Activated B cell treated with CpG ODN at 0.5 μM for 24 hours (primary cell): ENCODE data around the gene TPD52L2. TPM values are rescaled to one million over a fixed set of nuclear protein-coding genes. Genes with fewer than 3 reads are reported as not detected.
"Not testable (repeated sequence)": the region's sequence is repeated elsewhere in the genome, so short reads cannot be mapped to it uniquely, and the experiment has no call there.

Experiments used
- ATAC-seq: fragments of 200-7000 bp; cut with Tn5 transposase; one replicate; pipeline ENCODE4 v1.10.0; 2021; ENCODE audit warnings: low read depth, mild to moderate bottlenecking, moderate library complexity
- CTCF ChIA-PET: fragments of 350-600 bp; sonication (Branson Sonifier 250); formaldehyde crosslinking; loops from one replicate; lab custom pipeline; 2021; ENCODE audit warnings: antibody characterized with exemption; lab: Charles Lee
- POLR2A ChIA-PET: fragments of 350-600 bp; sonication (Branson Sonifier 250); formaldehyde crosslinking; loops from one replicate; lab custom pipeline; 2021; ENCODE audit warnings: antibody characterized with exemption; lab: Charles Lee
- DNase-seq: peaks from one replicate; pipeline ENCODE4 v3.0.0; 2022
- H3K27ac Mint-ChIP-seq: one replicate; pipeline ENCODE4 v1.8.0; 2020; ENCODE audit warnings: mixed read lengths
- H3K27me3 Mint-ChIP-seq: one replicate; pipeline ENCODE4 v1.8.0; 2021; ENCODE audit warnings: mixed read lengths
- H3K36me3 Mint-ChIP-seq: one replicate; pipeline ENCODE4 v1.8.0; 2021; ENCODE audit warnings: low read depth, mixed read lengths
- H3K4me1 Mint-ChIP-seq: one replicate; pipeline ENCODE4 v1.8.0; 2021; ENCODE audit warnings: mixed read lengths
- H3K4me3 Mint-ChIP-seq: one replicate; pipeline ENCODE4 v1.8.0; 2020; ENCODE audit warnings: mild to moderate bottlenecking, mixed read lengths
- H3K9me3 Mint-ChIP-seq: one replicate; pipeline ENCODE4 v1.8.0; 2020; ENCODE audit warnings: mixed read lengths
- CTCF ChIP-seq: fragments of 200-600 bp; IDR thresholded peaks from one replicate; pipeline ENCODE4 v1.8.0; 2022; ENCODE audit warnings: antibody characterized with exemption, mild to moderate bottlenecking
- intact Hi-C: fragments of 100-400 bp; cut with micrococcal nuclease; formaldehyde crosslinking; loops from one replicate; pipeline ENCODE4 v1.15.1; 2024
- total RNA-seq: library from RNA; stranded (reverse); gene quantifications from 2 replicates; pipeline ENCODE4 v1.2.3, GENCODE V29; 2022

TPD52L2 gene
- total RNA-seq, 1 donor from 2014 or later, result 38.8 TPM

- no peak overlapping the region for H3K4me3 Mint-ChIP-seq
These were observed 18.2 kb upstream of the TPD52L2 start for GRCh38 chr20:63846888-63847236.

DNA sequence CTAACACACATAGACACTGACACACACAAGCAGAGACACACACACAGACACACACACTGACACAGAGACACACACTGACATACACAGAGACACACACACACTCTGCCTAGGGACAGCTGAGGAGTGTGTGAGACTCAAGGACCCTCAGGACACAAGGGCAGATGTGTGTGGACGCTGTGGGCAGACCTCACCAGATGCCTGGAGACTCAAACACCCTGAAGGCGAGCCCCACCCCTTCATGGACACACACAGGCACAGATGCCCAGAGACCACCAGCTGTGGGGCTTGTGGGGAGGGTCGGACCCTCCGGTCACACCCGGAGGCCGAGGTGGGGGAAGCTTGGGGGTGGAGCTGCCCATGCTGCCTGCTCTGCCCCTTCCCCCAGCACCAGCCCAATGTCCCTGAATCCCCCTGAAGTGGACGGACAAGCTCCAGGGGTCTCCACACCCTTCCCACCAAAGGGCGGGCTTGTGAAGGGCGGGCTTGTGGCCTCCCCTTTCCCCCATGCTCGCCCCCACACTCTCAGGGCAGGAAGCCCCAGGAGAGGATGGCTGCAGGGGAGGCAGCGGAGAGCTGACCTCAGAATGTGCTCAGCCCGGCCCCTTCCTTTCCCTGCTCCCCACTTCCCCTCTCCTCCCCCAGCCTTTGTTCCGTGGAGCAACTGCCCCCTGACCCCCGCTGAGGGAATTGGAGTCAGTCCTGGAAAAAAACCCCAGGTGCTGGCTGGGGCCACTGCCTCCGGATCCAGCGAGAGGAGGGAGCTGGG lies 17.6 kb upstream of the TPD52L2 start:
- Mint-ChIP-seq H3K27me3 (peaks cover 27% of the 10 kb centered on the region), H3K36me3 (no peaks in the 10 kb centered on the region), H3K4me3 (no peak overlapping the region), H3K27ac (no peak overlapping the region), H3K9me3 (no peaks in the 10 kb centered on the region), H3K4me1 (peaks cover 20% of the 10 kb centered on the region)
- CTCF ChIA-PET, result no interaction called here
- ATAC-seq (no peak), DNase-seq (no peak)
- POLR2A ChIA-PET, result no interaction called here
- intact Hi-C loops, result no loop called here
- TF ChIP-seq CTCF, result no peak

More at GRCh38 chr20:63846888-63847236, 18.2 kb upstream of the TPD52L2 start:
- intact Hi-C loops, result no loop called here
- Mint-ChIP-seq H3K36me3 (no peaks in the 10 kb centered on the region), H3K4me1 (peaks cover 25% of the 10 kb centered on the region), H3K27ac (no peak overlapping the region), H3K9me3 (no peaks in the 10 kb centered on the region), H3K27me3 (peaks cover 28% of the 10 kb centered on the region)
- ATAC-seq, result no peak
- CTCF ChIA-PET, result no interaction called here
- no peak for TF ChIP-seq CTCF
- POLR2A ChIA-PET, result no interaction called here
- no peak for DNase-seq

DNA sequence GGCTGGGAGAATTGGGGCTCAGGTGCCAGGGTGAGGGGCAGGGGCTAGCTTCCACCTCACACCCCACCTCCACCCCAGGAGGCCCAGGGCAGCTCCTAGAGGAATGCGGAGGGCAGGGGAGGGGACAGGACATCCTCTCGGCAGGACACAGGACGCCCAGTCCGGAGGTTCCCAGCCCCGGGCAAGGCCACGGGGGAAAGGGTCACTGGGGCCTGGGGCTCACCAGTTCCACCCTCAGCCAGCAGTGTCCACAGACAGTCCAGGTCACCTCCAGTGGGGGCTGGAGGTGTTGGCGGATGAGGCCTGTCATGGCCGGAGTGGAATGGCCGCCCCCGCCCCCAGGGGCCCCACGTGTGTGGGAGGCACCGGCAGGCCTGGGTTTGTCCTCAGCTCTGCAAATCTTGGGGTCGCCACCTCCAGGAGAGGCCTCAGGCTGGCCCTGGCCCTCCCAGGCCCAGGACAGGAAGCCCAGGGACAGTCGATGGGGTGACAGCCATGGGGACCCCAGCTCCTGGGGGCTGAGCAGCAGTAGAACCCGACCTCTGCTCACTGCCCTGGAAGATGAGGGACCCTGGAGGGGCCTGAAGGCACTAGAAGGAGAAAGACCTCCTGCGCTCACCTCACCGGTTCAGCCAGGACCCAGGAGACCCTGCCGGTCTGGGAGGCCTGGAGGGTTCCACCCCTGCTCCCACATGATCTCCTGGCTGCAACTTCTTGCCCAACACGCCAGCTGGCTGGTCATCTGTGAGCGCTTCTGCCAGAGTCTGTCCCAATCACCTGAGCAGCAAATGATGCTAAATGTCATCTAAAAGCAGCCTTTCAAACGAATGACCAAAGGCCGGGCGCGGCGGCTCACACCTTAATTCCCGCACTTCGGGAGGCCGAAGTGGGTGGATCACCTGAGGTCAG lies 16.8 kb upstream of the TPD52L2 start:
- ATAC-seq, result no peak

DNA sequence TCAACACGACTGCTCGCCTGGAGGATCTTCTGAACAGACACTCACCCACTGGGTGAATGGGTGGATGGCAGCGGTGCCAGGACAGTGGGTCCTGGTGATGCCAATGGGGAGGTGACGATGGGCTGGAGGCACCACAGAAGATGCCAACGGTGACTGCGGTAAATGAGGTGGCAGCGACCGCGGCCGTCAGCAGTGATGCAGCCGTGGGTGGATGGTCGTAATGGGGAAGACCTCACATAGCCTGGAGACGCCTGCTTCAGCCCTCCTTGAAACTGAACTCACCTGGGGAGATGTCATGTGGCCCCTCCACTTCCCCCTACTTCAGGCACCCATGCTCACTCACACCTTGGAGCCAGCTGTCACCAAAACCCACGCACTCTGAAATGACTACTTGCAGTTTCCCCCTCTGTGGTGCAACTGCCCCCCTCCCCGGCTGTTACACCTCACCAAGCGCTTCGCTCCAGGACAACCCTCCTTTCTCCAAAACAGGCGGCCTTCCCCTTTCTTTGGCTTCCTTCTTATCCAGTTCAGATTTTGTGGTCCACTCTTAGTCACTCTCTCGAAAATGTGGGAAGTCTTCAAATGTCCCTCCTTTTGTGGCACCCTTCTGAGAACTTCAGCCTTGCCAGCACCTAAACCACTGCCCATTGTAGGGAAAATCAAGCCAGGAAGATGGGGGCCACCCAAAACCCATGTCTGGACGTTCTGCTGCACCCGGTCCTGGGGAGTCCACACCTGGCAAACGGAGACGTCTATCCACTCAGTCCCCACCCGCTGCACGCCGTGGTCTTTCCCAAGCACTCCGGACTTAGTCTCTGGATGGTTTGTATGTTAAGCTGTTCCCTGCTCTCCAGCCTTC lies 14.2 kb upstream of the TPD52L2 start:
- H3K27ac Mint-ChIP-seq, result no peak overlapping the region
- intact Hi-C loops, result no loop called here
- DNase-seq (no peak), ATAC-seq (peak; percentile 53)
- no peak for TF ChIP-seq CTCF
- POLR2A ChIA-PET, result no interaction called here
- no peak overlapping the region for H3K4me3 Mint-ChIP-seq
- H3K4me1 Mint-ChIP-seq, result peaks cover 10% of the 10 kb centered on the region
- H3K27me3 Mint-ChIP-seq, result peaks cover 12% of the 10 kb centered on the region
- H3K9me3 Mint-ChIP-seq, result no peaks in the 10 kb centered on the region
- CTCF ChIA-PET, result no interaction called here
- H3K36me3 Mint-ChIP-seq, result no peaks in the 10 kb centered on the region

More for the DNA sequence above, 16.8 kb upstream of the TPD52L2 start:
- ChIA-PET POLR2A (interaction anchor here (0.7 kb wide), 1 partner anchor 75 kb away, joined by 3 read pairs; no protein-coding TSS in a partner anchor), CTCF (no interaction called here)
- H3K27ac Mint-ChIP-seq, result no peak overlapping the region
- H3K9me3 Mint-ChIP-seq, result no peaks in the 10 kb centered on the region
- DNase-seq, result no peak
- H3K27me3 Mint-ChIP-seq, result peaks cover 25% of the 10 kb centered on the region
- H3K36me3 Mint-ChIP-seq, result no peaks in the 10 kb centered on the region
- no peak for TF ChIP-seq CTCF
- intact Hi-C loops, result no loop called here
- peaks cover 15% of the 10 kb centered on the region for H3K4me1 Mint-ChIP-seq
- no peak overlapping the region for H3K4me3 Mint-ChIP-seq

DNA sequence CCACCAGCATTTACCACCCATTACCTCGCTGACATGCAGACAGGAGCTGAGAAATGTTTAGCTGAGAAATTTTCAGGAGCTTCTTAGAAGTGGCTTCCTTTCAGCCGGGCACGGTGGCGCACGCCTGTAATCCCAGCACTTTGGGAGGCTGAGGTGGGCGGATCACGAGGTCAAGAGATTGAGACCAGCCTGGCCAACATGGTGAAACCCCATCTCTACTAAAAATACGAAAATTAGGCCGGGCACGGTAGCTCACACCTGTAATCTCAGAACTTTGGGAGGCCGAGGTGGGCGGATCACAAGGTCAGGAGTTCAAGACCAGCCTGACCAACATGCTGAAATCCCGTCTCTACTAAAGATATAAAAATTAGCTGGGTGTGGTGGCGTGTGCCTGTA lies 13.5 kb upstream of the TPD52L2 start:
- ATAC-seq, result not testable (repeated sequence)
- H3K27me3 Mint-ChIP-seq, result peaks cover 12% of the 10 kb centered on the region

GRCh38 chr20:63853733-63854068 lies 11.4 kb upstream of the TPD52L2 start:
- H3K4me3 Mint-ChIP-seq, CTCF ChIA-PET, ATAC-seq, H3K27ac Mint-ChIP-seq, DNase-seq, H3K36me3 Mint-ChIP-seq, H3K9me3 Mint-ChIP-seq, intact Hi-C loops: not testable (repeated sequence)
- POLR2A ChIA-PET, result interaction anchor here (1.1 kb wide), 1 partner anchor 11 kb away, joined by 5 read pairs; the partner anchor contains the start of gene TPD52L2
- peaks cover 26% of the 10 kb centered on the region for H3K4me1 Mint-ChIP-seq
- H3K27me3 Mint-ChIP-seq, result peaks cover 12% of the 10 kb centered on the region

More for the DNA sequence above, 13.5 kb upstream of the TPD52L2 start:
- H3K36me3 Mint-ChIP-seq, H3K9me3 Mint-ChIP-seq, H3K27ac Mint-ChIP-seq, POLR2A ChIA-PET, DNase-seq, H3K4me3 Mint-ChIP-seq, intact Hi-C loops, CTCF ChIA-PET: not testable (repeated sequence)
- H3K4me1 Mint-ChIP-seq, result peaks cover 10% of the 10 kb centered on the region
